ENCODE results near the gene A4GALT. TPM values are rescaled to one million over a fixed set of nuclear protein-coding genes. Genes with fewer than 3 reads are reported as not detected.

A4GALT gene
- total RNA-seq, 1 donor from 2014 or later = 16.9 TPM

GRCh38 chr22:42701694-42702093 is 19.0 kb downstream of the A4GALT start:
- no peak overlapping the region for H3K4me3 Mint-ChIP-seq
- TF ChIP-seq CTCF (IDR thresholded peaks at IDR 0.05) = no peak
- ChIA-PET CTCF (no interaction called here), POLR2A (no interaction called here)
- no peaks in the 10 kb centered on the region for H3K27me3 Mint-ChIP-seq
- intact Hi-C loops (cut with micrococcal nuclease) = no loop called here
- H3K4me1 Mint-ChIP-seq = peaks cover 6% of the 10 kb centered on the region
- no peak for ATAC-seq (ENCODE audit: low read depth)
- DNase-seq = no peak
- no peaks in the 10 kb centered on the region for H3K9me3 Mint-ChIP-seq
- H3K36me3 Mint-ChIP-seq (ENCODE audit: low read depth) = no peaks in the 10 kb centered on the region
- no peak overlapping the region for H3K27ac Mint-ChIP-seq

- DNase-seq (no peak), ATAC-seq (ENCODE audit: low read depth) (no peak)
- TF ChIP-seq CTCF (IDR thresholded peaks at IDR 0.05) = no peak
- Mint-ChIP-seq H3K4me1 (peaks cover 14% of the 10 kb centered on the region), H3K27ac (no peak overlapping the region), H3K4me3 (no peak overlapping the region), H3K9me3 (no peaks in the 10 kb centered on the region), H3K36me3 (ENCODE audit: low read depth) (no peaks in the 10 kb centered on the region), H3K27me3 (no peaks in the 10 kb centered on the region)
- intact Hi-C loops (cut with micrococcal nuclease) = no loop called here
- ChIA-PET CTCF (no interaction called here), POLR2A (no interaction called here)
Measured at GRCh38 chr22:42700901-42701300, 19.8 kb downstream of the A4GALT start.

- H3K4me1 Mint-ChIP-seq = peaks cover 16% of the 10 kb centered on the region
- ATAC-seq (ENCODE audit: low read depth) = no peak
- no peaks in the 10 kb centered on the region for H3K9me3 Mint-ChIP-seq
- POLR2A ChIA-PET = no interaction called here
- H3K27me3 Mint-ChIP-seq = no peaks in the 10 kb centered on the region
- CTCF ChIA-PET = no interaction called here
- intact Hi-C loops (cut with micrococcal nuclease) = no loop called here
- DNase-seq = no peak
- H3K36me3 Mint-ChIP-seq (ENCODE audit: low read depth) = no peaks in the 10 kb centered on the region
- no peak overlapping the region for H3K4me3 Mint-ChIP-seq
- no peak for TF ChIP-seq CTCF (IDR thresholded peaks at IDR 0.05)
- no peak overlapping the region for H3K27ac Mint-ChIP-seq
Measured at GRCh38 chr22:42700355-42700754, 20.3 kb downstream of the A4GALT start.

GRCh38 chr22:42699976-42700352 is 20.7 kb downstream of the A4GALT start:
- no peak overlapping the region for H3K27ac Mint-ChIP-seq
- peaks cover 16% of the 10 kb centered on the region for H3K4me1 Mint-ChIP-seq
- intact Hi-C loops (cut with micrococcal nuclease) = no loop called here
- H3K27me3 Mint-ChIP-seq = no peaks in the 10 kb centered on the region
- no peaks in the 10 kb centered on the region for H3K36me3 Mint-ChIP-seq (ENCODE audit: low read depth)
- TF ChIP-seq CTCF (IDR thresholded peaks at IDR 0.05) = no peak
- ATAC-seq (ENCODE audit: low read depth) = no peak
- CTCF ChIA-PET = no interaction called here
- POLR2A ChIA-PET = interaction anchor here (1.0 kb wide), 1 partner anchor 29 kb away, joined by 4 read pairs; no protein-coding TSS in a partner anchor
- no peak overlapping the region for H3K4me3 Mint-ChIP-seq
- no peaks in the 10 kb centered on the region for H3K9me3 Mint-ChIP-seq
- no peak for DNase-seq

GRCh38 chr22:42699281-42699975 is 21.2 kb downstream of the A4GALT start:
- CTCF ChIA-PET = no interaction called here
- DNase-seq (no peak), ATAC-seq (ENCODE audit: low read depth) (no peak)
- Mint-ChIP-seq H3K4me3 (no peak overlapping the region), H3K27ac (no peak overlapping the region), H3K4me1 (peaks cover 16% of the 10 kb centered on the region), H3K36me3 (ENCODE audit: low read depth) (no peaks in the 10 kb centered on the region), H3K27me3 (no peaks in the 10 kb centered on the region), H3K9me3 (no peaks in the 10 kb centered on the region)
- TF ChIP-seq CTCF (IDR thresholded peaks at IDR 0.05) = no peak
- intact Hi-C loops (cut with micrococcal nuclease) = no loop called here
- POLR2A ChIA-PET = interaction anchor here (0.6 to 1.0 kb wide), 2 partner anchors 28 to 315 kb away, joined by 3 to 4 read pairs; no protein-coding TSS in a partner anchor

All from activated B cell treated with CpG ODN at 0.5 μM for 24 hours (primary cell).